ENCODE measurements around the gene CENPV. TPM values are rescaled to one million over a fixed set of nuclear protein-coding genes. Genes with fewer than 3 reads are reported as not detected.

The CENPV gene
- total and polyA plus RNA-seq, 10 of the 15 experiments (the other 5 are each of a cell fraction or from before 2014, with no cell fraction given): 22.5 to 98.6 (median 80.8) TPM

GRCh38 chr17:16325964-16326363, 27.3 kb downstream of the CENPV start:
- Histone ChIP-seq H3K9me3 (replicated peaks; ENCODE audit: control insufficient read depth, insufficient read depth, low read length) (no peaks in the 10 kb centered on the region), H4K20me1 (ENCODE audit: control insufficient read depth, insufficient read depth) (no peaks in the 10 kb centered on the region), H3K27me3 (replicated peaks in 1 of 2; ENCODE audit: control insufficient read depth in 2 of 2, insufficient read depth in 2 of 2, low read length in 1 of 2) (no peaks in the 10 kb centered on the region), H2AFZ (ENCODE audit: control insufficient read depth, low read depth, low read length) (no peak overlapping the region), H3K36me3 (ENCODE audit: control insufficient read depth in 2 of 2, insufficient read depth in 2 of 2, low read length in 1 of 2) (no peaks in the 10 kb centered on the region; a peak in 1 of 4 replicates), H3K4me3 (no peak overlapping the region), H3K9ac (ENCODE audit: control insufficient read depth, insufficient read depth, low read length) (no peak overlapping the region), H3K79me2 (ENCODE audit: control insufficient read depth, insufficient read depth, low read length) (no peaks in the 10 kb centered on the region), H3K4me2 (ENCODE audit: control insufficient read depth, insufficient read depth) (peak overlapping the region; percentile 14; the same call in 1 of the 2 replicates), H3K27ac (ENCODE audit: control insufficient read depth, insufficient read depth) (no peak overlapping the region), H3K4me1 (ENCODE audit: control insufficient read depth, insufficient read depth, low read length) (peaks cover 7% of the 10 kb centered on the region)
- in situ Hi-C loops (cut with MboI): loop anchor here (10.0 kb wide), 1 partner anchor 61 kb away; no protein-coding TSS in a partner anchor
- BruUV-seq (replicated peaks): TSS peak; percentile 40
- ATAC-seq: no peak
- intact Hi-C loops (cut with micrococcal nuclease; ENCODE audit: unreplicated experiment): no loop called here
- ChIA-PET RAD21 (ENCODE audit: unreplicated experiment) (interaction anchor here (1.0 kb wide), 1 partner anchor 37 kb away, joined by 3 read pairs; no protein-coding TSS in a partner anchor), SMC1A (ENCODE audit: uncharacterized antibody, unreplicated experiment) (interaction anchor here (0.7 to 2.2 kb wide), 11 partner anchors 13 to 39 kb away, joined by 3 to 9 read pairs (median 5); no protein-coding TSS in a partner anchor), CTCF (interaction anchor here (0.7 to 2.1 kb wide), 7 partner anchors 10 to 328 kb away, joined by 3 to 11 read pairs (median 4); partner anchors contain the start of gene CENPV), POLR2A (interaction anchor here (0.6 kb wide), 1 partner anchor 25 kb away, joined by 3 read pairs; no protein-coding TSS in a partner anchor)
- TF ChIP-seq CBX3 (IDR thresholded peaks at IDR 0.05; ENCODE audit: borderline replicate concordance, low read depth) (no peak), SREBF1 (IDR thresholded peaks at IDR 0.05; ENCODE audit: low read length) (no peak), SIN3A (IDR thresholded peaks at IDR 0.05; ENCODE audit: low read depth, low read length) (no peak), SIX5 (IDR thresholded peaks at IDR 0.05; ENCODE audit: low read depth, low read length, severe bottlenecking) (no peak), HDAC2 (IDR thresholded peaks at IDR 0.05) (no peak), SRF (IDR thresholded peaks at IDR 0.05; ENCODE audit: low read depth in 2 of 2, low read length in 2 of 2) (no peak), KLF5 (IDR thresholded peaks at IDR 0.05; ENCODE audit: partially characterized antibody) (no peak), YBX1 (IDR thresholded peaks at IDR 0.05) (no peak), TARDBP (IDR thresholded peaks at IDR 0.05; ENCODE audit: borderline replicate concordance) (no peak), TCF7 (IDR thresholded peaks at IDR 0.05; ENCODE audit: borderline replicate concordance) (no peak), NBN (IDR thresholded peaks at IDR 0.05) (no peak)
- DNase-seq (ENCODE audit: low read depth, low spot score): no peak
- 0% methylated on average over 1 of the region's 1 CpG for WGBS (ENCODE audit: insufficient coverage, insufficient replicate concordance, low lambda C conversion rate, missing lambda C conversion rate)
- no peak for FAIRE-seq
